ENCODE measurements around the gene LCLAT1. TPM values are rescaled to one million over a fixed set of nuclear protein-coding genes. Genes with fewer than 3 reads are reported as not detected.

The LCLAT1 gene
- total and polyA plus RNA-seq, 2 donors = 4.5 to 22.8 TPM

GRCh38 chr2:30655211-30655610 is 208.2 kb downstream of the LCLAT1 start:
- no peak overlapping the region for H3K27ac ChIP-seq (ENCODE audit: low read depth)
- H3K4me1 ChIP-seq (ENCODE audit: insufficient read depth) = no peaks in the 10 kb centered on the region
- H3K4me3 ChIP-seq (ENCODE audit: low read depth, low read length) = no peak overlapping the region
- no peak for DNase-seq (ENCODE audit: extremely low spot score)
- 70% methylated on average over 6 of the region's 6 CpGs for WGBS
- H3K36me3 ChIP-seq (ENCODE audit: insufficient read depth) = no peaks in the 10 kb centered on the region

- Histone ChIP-seq H3K27ac (ENCODE audit: low read depth) (no peak overlapping the region), H3K4me1 (ENCODE audit: insufficient read depth) (no peaks in the 10 kb centered on the region), H3K36me3 (ENCODE audit: insufficient read depth) (no peaks in the 10 kb centered on the region), H3K4me3 (ENCODE audit: low read depth, low read length) (no peak overlapping the region)
- 66% methylated on average over 5 of the region's 5 CpGs for WGBS
- no peak for DNase-seq (ENCODE audit: extremely low spot score)
Measured at GRCh38 chr2:30655660-30656059, 208.6 kb downstream of the LCLAT1 start.

DNA sequence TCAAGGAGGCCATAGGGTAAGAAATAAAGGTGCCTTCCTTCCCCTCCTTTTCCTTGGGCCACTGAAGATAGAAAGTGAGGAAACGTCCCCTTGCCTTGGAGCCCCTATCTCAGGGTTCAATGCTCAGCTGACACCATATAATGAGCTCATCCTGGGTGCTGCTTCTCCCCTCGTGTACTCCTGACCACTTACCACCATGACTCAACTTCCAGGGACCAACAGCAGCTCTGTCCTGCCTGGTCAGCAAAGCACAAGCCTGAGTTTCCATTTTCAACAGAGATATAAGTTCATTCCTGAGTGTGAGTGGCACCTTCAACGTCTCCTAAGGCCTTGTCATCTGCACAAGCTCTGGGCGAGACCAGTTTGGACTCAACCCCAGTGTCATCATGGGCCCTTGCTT is 209.0 kb downstream of the LCLAT1 start:
- H3K4me3 ChIP-seq (ENCODE audit: low read depth, low read length) = no peak overlapping the region
- WGBS = 75% methylated on average over 4 of the region's 4 CpGs
- H3K27ac ChIP-seq (ENCODE audit: low read depth) = no peak overlapping the region
- H3K36me3 ChIP-seq (ENCODE audit: insufficient read depth) = no peaks in the 10 kb centered on the region
- DNase-seq (ENCODE audit: extremely low spot score) = no peak
- H3K4me1 ChIP-seq (ENCODE audit: insufficient read depth) = no peaks in the 10 kb centered on the region

DNA sequence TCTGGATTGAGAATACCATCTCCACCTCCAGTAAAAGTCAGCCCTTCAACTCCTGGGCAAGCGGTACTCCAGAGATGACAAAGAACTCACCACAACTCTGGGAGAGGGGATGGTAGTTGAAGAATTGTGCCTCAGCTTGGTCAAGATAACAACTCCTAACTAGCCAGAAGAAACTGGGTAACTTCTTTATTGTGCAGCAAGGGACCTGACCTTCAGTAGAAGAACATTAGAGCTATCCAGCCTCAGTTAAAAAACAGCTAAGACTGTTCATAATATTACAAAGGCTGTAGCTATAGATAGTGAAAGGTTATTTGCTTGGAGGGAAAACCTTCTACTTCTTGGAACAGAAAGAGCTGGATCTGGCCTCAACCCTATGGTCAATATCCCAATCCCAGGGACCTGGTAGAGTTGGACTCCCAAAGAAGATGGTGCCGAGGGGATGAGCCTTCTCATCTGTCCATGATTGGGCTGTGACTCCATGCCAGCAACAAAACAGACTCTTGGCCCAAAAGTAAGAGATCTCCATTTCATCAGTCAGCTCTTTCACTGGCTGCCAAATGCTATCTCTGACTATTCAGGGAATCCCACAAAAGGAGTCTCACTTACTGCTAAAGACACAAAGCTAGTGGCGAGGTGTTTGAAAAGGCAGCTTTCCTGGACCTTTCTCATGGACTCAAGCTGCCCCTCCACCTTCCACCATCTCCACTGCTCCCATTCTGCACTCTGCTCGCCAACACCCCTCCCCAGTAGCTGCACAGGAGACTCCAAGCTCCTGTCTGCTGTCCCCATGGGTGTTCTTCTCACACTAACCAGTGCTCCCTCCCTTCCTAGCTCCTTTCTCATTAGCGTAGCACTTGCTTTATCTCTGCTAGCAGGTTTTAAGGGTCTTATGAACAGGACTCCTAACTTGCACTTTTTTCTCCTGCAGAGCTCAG is 214.4 kb downstream of the LCLAT1 start:
- Histone ChIP-seq H3K4me3 (ENCODE audit: low read depth, low read length) (no peak overlapping the region), H3K4me1 (ENCODE audit: insufficient read depth) (no peaks in the 10 kb centered on the region), H3K27ac (ENCODE audit: low read depth) (no peak overlapping the region), H3K36me3 (ENCODE audit: insufficient read depth) (no peaks in the 10 kb centered on the region)
- 79% methylated on average over 5 of the region's 5 CpGs for WGBS
- no peak for DNase-seq (ENCODE audit: extremely low spot score)

- 65% methylated on average over 12 of the region's 12 CpGs for WGBS
- no peaks in the 10 kb centered on the region for H3K36me3 ChIP-seq (ENCODE audit: insufficient read depth)
- no peak for DNase-seq (ENCODE audit: extremely low spot score)
- H3K4me1 ChIP-seq (ENCODE audit: insufficient read depth) = no peaks in the 10 kb centered on the region
- H3K4me3 ChIP-seq (ENCODE audit: low read depth, low read length) = no peak overlapping the region
- no peak overlapping the region for H3K27ac ChIP-seq (ENCODE audit: low read depth)
Measured at GRCh38 chr2:30662268-30663131, 215.5 kb downstream of the LCLAT1 start.

GRCh38 chr2:30663321-30663720 is 216.3 kb downstream of the LCLAT1 start:
- Histone ChIP-seq H3K4me1 (ENCODE audit: insufficient read depth) (no peaks in the 10 kb centered on the region), H3K27ac (ENCODE audit: low read depth) (no peak overlapping the region), H3K36me3 (ENCODE audit: insufficient read depth) (no peaks in the 10 kb centered on the region), H3K4me3 (ENCODE audit: low read depth, low read length) (no peak overlapping the region)
- no peak for DNase-seq (ENCODE audit: extremely low spot score)
- 97% methylated on average over 4 of the region's 4 CpGs for WGBS

- 95% methylated on average over 3 of the region's 3 CpGs for WGBS
- Histone ChIP-seq H3K27ac (ENCODE audit: low read depth) (no peak overlapping the region), H3K4me3 (ENCODE audit: low read depth, low read length) (no peak overlapping the region), H3K4me1 (ENCODE audit: insufficient read depth) (no peaks in the 10 kb centered on the region), H3K36me3 (ENCODE audit: insufficient read depth) (no peaks in the 10 kb centered on the region)
- DNase-seq (ENCODE audit: extremely low spot score) = no peak
Measured at GRCh38 chr2:30663806-30664205, 216.8 kb downstream of the LCLAT1 start.

DNA sequence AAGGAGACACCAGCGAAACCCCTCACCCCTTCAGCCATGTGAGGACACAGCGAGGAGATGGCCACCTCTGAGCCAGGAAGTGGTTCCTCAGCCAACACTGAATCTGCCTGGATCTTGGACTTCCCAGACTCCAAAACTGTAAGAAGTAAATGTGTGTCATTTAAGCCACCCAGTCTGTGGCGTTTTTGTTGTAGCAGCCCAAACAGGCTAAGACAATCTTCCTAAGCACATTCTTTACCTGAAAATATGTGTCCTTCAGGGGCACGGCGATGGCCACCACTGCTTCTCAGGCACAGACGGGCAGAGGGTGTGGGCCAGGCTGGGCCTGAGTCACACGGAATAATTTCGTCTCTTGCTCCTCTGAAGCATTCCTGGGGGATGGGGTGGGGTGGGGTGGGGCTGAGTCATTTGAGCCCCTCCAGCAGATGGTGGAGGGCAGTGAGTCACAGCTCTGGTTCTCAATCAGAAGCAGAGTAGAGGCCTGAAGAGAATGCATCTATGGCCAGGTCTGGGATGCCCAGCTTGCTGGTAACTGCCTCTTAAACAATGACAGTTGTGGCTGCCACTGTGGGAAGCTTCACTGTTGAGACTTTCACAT is 217.8 kb downstream of the LCLAT1 start:
- Histone ChIP-seq H3K4me1 (ENCODE audit: insufficient read depth) (no peaks in the 10 kb centered on the region), H3K27ac (ENCODE audit: low read depth) (no peak overlapping the region), H3K4me3 (ENCODE audit: low read depth, low read length) (no peak overlapping the region), H3K36me3 (ENCODE audit: insufficient read depth) (no peaks in the 10 kb centered on the region)
- no peak for DNase-seq (ENCODE audit: extremely low spot score)
- 81% methylated on average over 8 of the region's 8 CpGs for WGBS

- Histone ChIP-seq H3K36me3 (ENCODE audit: insufficient read depth) (no peaks in the 10 kb centered on the region), H3K27ac (ENCODE audit: low read depth) (no peak overlapping the region), H3K4me1 (ENCODE audit: insufficient read depth) (no peaks in the 10 kb centered on the region), H3K4me3 (ENCODE audit: low read depth, low read length) (no peak overlapping the region)
- DNase-seq (ENCODE audit: extremely low spot score) = no peak
- 84% methylated on average over 3 of the region's 3 CpGs for WGBS
Measured at GRCh38 chr2:30665761-30666265, 218.8 kb downstream of the LCLAT1 start.

GRCh38 chr2:30666266-30666874 is 219.3 kb downstream of the LCLAT1 start:
- 22% methylated on average over 4 of the region's 4 CpGs for WGBS
- Histone ChIP-seq H3K27ac (ENCODE audit: low read depth) (no peak overlapping the region), H3K4me3 (ENCODE audit: low read depth, low read length) (no peak overlapping the region), H3K36me3 (ENCODE audit: insufficient read depth) (no peaks in the 10 kb centered on the region), H3K4me1 (ENCODE audit: insufficient read depth) (no peaks in the 10 kb centered on the region)
- DNase-seq (ENCODE audit: extremely low spot score) = no peak

GRCh38 chr2:30670453-30670852 is 223.4 kb downstream of the LCLAT1 start:
- no peaks in the 10 kb centered on the region for H3K36me3 ChIP-seq (ENCODE audit: insufficient read depth)
- H3K4me1 ChIP-seq (ENCODE audit: insufficient read depth) = no peaks in the 10 kb centered on the region
- DNase-seq (ENCODE audit: extremely low spot score) = no peak
- WGBS = 88% methylated on average over 2 of the region's 2 CpGs
- H3K27ac ChIP-seq (ENCODE audit: low read depth) = no peak overlapping the region
- no peak overlapping the region for H3K4me3 ChIP-seq (ENCODE audit: low read depth, low read length)

GRCh38 chr2:30673127-30673526 is 226.1 kb downstream of the LCLAT1 start:
- WGBS = 91% methylated on average over 4 of the region's 4 CpGs
- no peak overlapping the region for H3K27ac ChIP-seq (ENCODE audit: low read depth)
- DNase-seq (ENCODE audit: extremely low spot score) = no peak
- no peaks in the 10 kb centered on the region for H3K36me3 ChIP-seq (ENCODE audit: insufficient read depth)
- H3K4me1 ChIP-seq (ENCODE audit: insufficient read depth) = no peaks in the 10 kb centered on the region
- no peak overlapping the region for H3K4me3 ChIP-seq (ENCODE audit: low read depth, low read length)

GRCh38 chr2:30675758-30676157 is 228.7 kb downstream of the LCLAT1 start:
- DNase-seq (ENCODE audit: extremely low spot score) = no peak
- H3K4me3 ChIP-seq (ENCODE audit: low read depth, low read length) = no peak overlapping the region
- WGBS = 84% methylated on average over 2 of the region's 2 CpGs
- H3K27ac ChIP-seq (ENCODE audit: low read depth) = no peak overlapping the region
- H3K4me1 ChIP-seq (ENCODE audit: insufficient read depth) = no peaks in the 10 kb centered on the region
- no peaks in the 10 kb centered on the region for H3K36me3 ChIP-seq (ENCODE audit: insufficient read depth)

Data from urinary bladder (tissue), 4 donors.